Ascending aorta (tissue), 2 donors: ENCODE data around the gene CUTC. TPM values are rescaled to one million over a fixed set of nuclear protein-coding genes. Genes with fewer than 3 reads are reported as not detected.
A peak's percentile ranks its signal among the peaks of the same experiment; 100 is the strongest.

Source experiments
- DNase-seq, 2 donors: peaks; one replicate each; pipeline ENCODE4 v3.0.0-alpha.2; 2019; ENCODE audit warnings: low spot score in 2 of 2
- H3K27ac ChIP-seq, 2 donors: fragments of 200-600 bp; sonication (generic); one replicate each; pipeline ENCODE4 v1.5.1; 2016 to 2017; ENCODE audit warnings: mild to moderate bottlenecking in 1 of 2
- H3K27me3 ChIP-seq: fragments of 200-600 bp; sonication (generic); one replicate; pipeline ENCODE4 v1.5.1; 2017
- H3K36me3 ChIP-seq, 2 donors: fragments of 200-600 bp; sonication (generic); one replicate each; pipeline ENCODE4 v1.5.1; 2016
- H3K4me1 ChIP-seq, 2 donors: fragments of 200-600 bp; sonication (generic); one replicate each; pipeline ENCODE4 v1.5.1; 2016 to 2017; ENCODE audit warnings: mild to moderate bottlenecking in 1 of 2
- H3K4me3 ChIP-seq, 2 donors: fragments of 200-600 bp; sonication (generic); one replicate each; pipeline ENCODE4 v1.5.1; 2016 to 2017; ENCODE audit warnings: mild to moderate bottlenecking in 1 of 2
- H3K9me3 ChIP-seq, 2 donors: fragments of 200-600 bp; sonication (generic); one replicate each; pipeline ENCODE4 v1.5.1; 2016
- CTCF ChIP-seq, 3 experiments: fragments of 200-600 bp in 2 of 3; fragments of 450-650 bp in 1 of 3; sonication (generic) in 2 of 3; IDR thresholded peaks; one replicate each; pipeline ENCODE4 v1.5.1; 2016 to 2019; ENCODE audit warnings: antibody characterized with exemption in 3 of 3, mild to moderate bottlenecking in 1 of 3, moderate library complexity in 1 of 3
- intact Hi-C: fragments of 100-400 bp; cut with DNase I; formaldehyde crosslinking; loops from one replicate; pipeline ENCODE4 v1.15.1; 2023
- total RNA-seq: library from RNA; depleted of rRNA; stranded (reverse); fragments of >200 nt; gene quantifications from one replicate; pipeline ENCODE4 v1.1.0, GENCODE V29; 2016

Gene CUTC
- total RNA-seq, 1 donor from 2014 or later: 8.0 TPM

- intact Hi-C loops: no loop called here
- no peak for DNase-seq
- Histone ChIP-seq H3K27ac (no peak overlapping the region), H3K4me1 (no peaks in the 10 kb centered on the region), H3K9me3 (no peaks in the 10 kb centered on the region), H3K36me3 (no peaks in the 10 kb centered on the region), H3K27me3 (no peaks in the 10 kb centered on the region), H3K4me3 (no peak overlapping the region)
- no peak for TF ChIP-seq CTCF (IDR thresholded peaks at IDR 0.05)
These were observed 46.1 kb downstream of the CUTC start for GRCh38 chr10:99777918-99778714.

- intact Hi-C loops: no loop called here
- no peak for DNase-seq
- no peaks in the 10 kb centered on the region for H3K27me3 ChIP-seq
- H3K36me3 ChIP-seq: no peaks in the 10 kb centered on the region
- H3K4me3 ChIP-seq: no peak overlapping the region
- no peaks in the 10 kb centered on the region for H3K9me3 ChIP-seq
- no peak for TF ChIP-seq CTCF (IDR thresholded peaks at IDR 0.05)
- peak overlapping the region in 1 of 2 donors; percentile 32 for H3K27ac ChIP-seq
- H3K4me1 ChIP-seq: no peaks in the 10 kb centered on the region
These were observed 47.3 kb downstream of the CUTC start for GRCh38 chr10:99779335-99779734.

- no peak overlapping the region for H3K27ac ChIP-seq
- no peak for TF ChIP-seq CTCF (IDR thresholded peaks at IDR 0.05)
These were observed 49.8 kb downstream of the CUTC start for GRCh38 chr10:99781734-99782429.

GRCh38 chr10:99782447-99783286 is 50.6 kb downstream of the CUTC start, which contains the start of gene ABCC2:
ABCC2 (plus strand) TSS chr10:99782640; CDS start chr10:99782845, 205 bp downstream.
- Histone ChIP-seq H3K27me3 (no peaks in the 10 kb centered on the region), H3K4me1 (no peaks in the 10 kb centered on the region), H3K27ac (no peak within 1 kb of the TSS), H3K9me3 (no peaks in the 10 kb centered on the region), H3K4me3 (no peak within 1 kb of the TSS), H3K36me3 (no peaks in the 10 kb centered on the region)
- no peak for DNase-seq
- intact Hi-C loops: no loop called here
- no peak for TF ChIP-seq CTCF (IDR thresholded peaks at IDR 0.05)

More at GRCh38 chr10:99781734-99782429, 49.8 kb downstream of the CUTC start:
- H3K9me3 ChIP-seq: no peaks in the 10 kb centered on the region
- no peaks in the 10 kb centered on the region for H3K4me1 ChIP-seq
- intact Hi-C loops: no loop called here
- H3K36me3 ChIP-seq: no peaks in the 10 kb centered on the region
- H3K4me3 ChIP-seq: no peak overlapping the region
- DNase-seq: no peak
- H3K27me3 ChIP-seq: no peaks in the 10 kb centered on the region

- no peak overlapping the region for H3K27ac ChIP-seq
- no peaks in the 10 kb centered on the region for H3K27me3 ChIP-seq
- H3K4me3 ChIP-seq: no peak overlapping the region
- no peak for DNase-seq
- H3K9me3 ChIP-seq: no peaks in the 10 kb centered on the region
- intact Hi-C loops: no loop called here
- H3K4me1 ChIP-seq: peaks cover 0 to 3% of the 10 kb centered on the region in 2 donors
- H3K36me3 ChIP-seq: no peaks in the 10 kb centered on the region
- no peak for TF ChIP-seq CTCF (IDR thresholded peaks at IDR 0.05)
These were observed 52.1 kb downstream of the CUTC start for GRCh38 chr10:99784016-99784726.
